Stimulated activated CD4-positive, alpha-beta T cell treated with anti-CD3 and anti-CD28 coated beads, Interleukin-1b, Interleukin-23, amount 100 ng/mL, for 1 hour (primary cell): ENCODE measurements around the gene MYOT.

Experiments used
- DNase-seq, 2 donors: peaks; one replicate each; pipeline ENCODE4 v3.0.0-alpha.2; 2020; ENCODE audit warnings: low read depth in 2 of 2

The MYOT gene

GRCh38 chr5:137901011-137901817 is 33.6 kb downstream of the MYOT start:
- DNase-seq = no peak

GRCh38 chr5:137902408-137903133 is 34.9 kb downstream of the MYOT start:
- DNase-seq = no peak

DNA sequence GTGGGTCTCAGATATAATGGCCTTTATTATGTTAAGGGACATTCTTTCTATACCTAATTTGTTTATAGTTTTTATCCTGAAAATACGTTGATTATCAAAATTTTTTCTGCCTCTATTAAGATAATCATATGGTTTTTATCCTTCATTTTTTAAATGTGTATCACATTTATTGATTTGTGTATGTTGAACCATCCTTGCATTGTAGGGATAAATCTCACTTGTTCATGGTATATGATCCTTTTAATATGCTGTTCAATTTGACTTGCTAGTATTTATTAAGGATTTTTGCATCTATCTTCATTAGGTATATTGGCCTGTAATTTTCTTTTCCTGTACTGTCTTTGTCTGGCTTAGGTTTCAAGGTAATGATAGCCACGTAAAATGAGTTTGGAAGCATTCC is 47.1 kb downstream of the MYOT start:
- DNase-seq = no peak

GRCh38 chr5:137916923-137917322 is 49.3 kb downstream of the MYOT start:
- DNase-seq = no peak

- DNase-seq = no peak
Observed at GRCh38 chr5:137921931-137922330, 54.3 kb downstream of the MYOT start.

GRCh38 chr5:137923856-137924255 is 56.2 kb downstream of the MYOT start:
- DNase-seq = no peak

DNA sequence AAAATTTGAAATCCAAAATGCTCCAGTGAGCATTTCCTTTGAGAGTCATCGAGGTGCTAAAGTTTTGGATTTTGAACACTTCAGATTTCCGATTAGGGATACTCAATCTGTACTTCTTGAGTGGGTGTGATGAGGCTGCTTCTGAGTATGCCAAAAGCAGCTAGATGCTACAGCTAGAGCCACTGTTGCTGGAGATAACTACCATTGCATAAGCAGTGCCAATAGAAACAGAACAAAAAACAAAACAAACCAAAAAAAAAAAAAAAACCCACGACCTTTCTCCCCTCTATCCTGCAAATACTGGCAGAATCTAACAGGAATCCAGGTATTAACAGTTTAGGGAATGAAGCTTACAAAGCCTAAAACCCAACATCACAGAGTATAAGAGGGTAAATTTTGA is 65.1 kb downstream of the MYOT start:
- no peak for DNase-seq

DNA sequence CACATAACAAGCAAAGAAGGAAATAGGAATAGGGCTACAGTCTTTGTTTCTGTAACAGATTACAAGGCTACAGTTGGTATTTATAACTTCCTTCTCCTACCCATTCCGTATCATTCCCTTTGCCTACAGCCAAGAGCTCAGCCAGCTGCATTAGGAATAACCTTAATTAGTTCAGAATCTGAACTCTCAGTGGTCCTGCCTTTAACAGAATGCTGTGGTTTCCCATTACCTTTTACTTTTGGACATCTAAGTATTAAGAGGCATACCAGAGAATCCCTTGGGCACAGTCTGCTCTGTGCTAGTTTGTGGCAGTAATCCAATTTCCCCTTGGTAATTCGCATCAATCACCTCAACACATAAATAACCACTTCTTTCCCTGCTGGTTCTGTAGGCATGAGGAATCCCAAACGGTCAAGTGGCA is 65.8 kb downstream of the MYOT start:
- no peak for DNase-seq

DNA sequence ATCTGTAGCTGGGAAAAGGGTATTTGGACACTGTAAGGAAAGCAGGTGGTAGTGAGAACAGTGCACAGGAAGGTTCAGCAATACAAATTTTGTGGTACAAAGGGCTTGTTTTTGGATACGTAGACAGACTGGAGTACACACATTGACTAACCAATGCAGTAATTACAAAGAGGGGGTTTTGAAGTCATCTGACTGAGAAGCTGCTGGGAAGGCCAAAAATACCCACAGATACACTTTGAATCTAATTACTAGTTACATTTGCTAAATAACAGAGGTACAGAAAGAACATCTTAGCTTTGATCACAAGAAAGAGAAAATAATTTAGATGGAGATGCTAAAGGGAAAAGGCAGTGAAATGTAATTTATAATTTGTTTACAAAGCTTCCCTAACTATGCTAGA is 67.5 kb downstream of the MYOT start:
- DNase-seq = no peak

- DNase-seq = no peak
Observed at GRCh38 chr5:137935694-137936093, 68.0 kb downstream of the MYOT start.
